WTC11 (cell line): ENCODE measurements around the gene EMC10. TPM values are rescaled to one million over a fixed set of nuclear protein-coding genes. Genes with fewer than 3 reads are reported as not detected.

ENCODE experiments used
- ATAC-seq: fragments of 200-7000 bp; cut with Tn5 transposase; 2 replicates; pipeline ENCODE4 v1.10.0; 2021; ENCODE audit warnings: mild to moderate bottlenecking, moderate library complexity
- CTCF ChIA-PET: fragments of 300-600 bp; sonication (Branson Sonifier 250); formaldehyde crosslinking; loops from one replicate; lab custom pipeline; 2021; ENCODE audit warnings: antibody characterized with exemption; lab: Charles Lee
- POLR2A ChIA-PET: fragments of 350-600 bp; sonication (Branson Sonifier 250); formaldehyde crosslinking; loops from one replicate; lab custom pipeline; 2021; ENCODE audit warnings: antibody characterized with exemption; lab: Charles Lee
- DNase-seq: peaks from one replicate; pipeline ENCODE4 v3.0.0; 2021; ENCODE audit warnings: low spot score
- H3K27ac Mint-ChIP-seq: 2 replicates; pipeline ENCODE4 v1.8.0; 2021; ENCODE audit warnings: mixed read lengths
- H3K27me3 Mint-ChIP-seq: 2 replicates; pipeline ENCODE4 v1.8.0; 2021; ENCODE audit warnings: low read depth, mild to moderate bottlenecking, moderate library complexity, mixed read lengths
- H3K36me3 Mint-ChIP-seq: 2 replicates; pipeline ENCODE4 v1.8.0; 2021; ENCODE audit warnings: mixed read lengths
- H3K4me1 Mint-ChIP-seq: 2 replicates; pipeline ENCODE4 v1.8.0; 2022; ENCODE audit warnings: mixed read lengths
- H3K4me3 Mint-ChIP-seq: 2 replicates; pipeline ENCODE4 v1.8.0; 2021; ENCODE audit warnings: mild to moderate bottlenecking, moderate library complexity, mixed read lengths
- H3K9me3 Mint-ChIP-seq: 2 replicates; pipeline ENCODE4 v1.8.0; 2021; ENCODE audit warnings: mixed read lengths
- ATF1 ChIP-seq: sonication (generic); formaldehyde crosslinking; IDR thresholded peaks from 2 replicates; pipeline ENCODE4 v1.8.1; 2023; ENCODE audit warnings: mild to moderate bottlenecking, moderate library complexity, missing genetic modification reagents
- E2F1 ChIP-seq: sonication (generic); formaldehyde crosslinking; IDR thresholded peaks from 2 replicates; pipeline ENCODE4 v1.8.0; 2022; ENCODE audit warnings: mild to moderate bottlenecking, missing genetic modification reagents
- MAX ChIP-seq: sonication (generic); formaldehyde crosslinking; IDR thresholded peaks from 2 replicates; pipeline ENCODE4 v1.8.0; 2022; ENCODE audit warnings: mild to moderate bottlenecking, missing genetic modification reagents
- PRDM15 ChIP-seq: sonication (generic); formaldehyde crosslinking; IDR thresholded peaks from 2 replicates; pipeline ENCODE4 v1.8.0; 2022; ENCODE audit warnings: missing genetic modification reagents
- RELA ChIP-seq: sonication (generic); formaldehyde crosslinking; IDR thresholded peaks from 2 replicates; pipeline ENCODE4 v1.8.1; 2022; ENCODE audit warnings: missing genetic modification reagents, mild to moderate bottlenecking, borderline replicate concordance
- SMAD3 ChIP-seq: sonication (generic); formaldehyde crosslinking; IDR thresholded peaks from 2 replicates; pipeline ENCODE4 v1.8.0; 2022; ENCODE audit warnings: missing genetic modification reagents, mild to moderate bottlenecking, borderline replicate concordance
- SOX15 ChIP-seq: fragments of 250-450 bp; sonication (Bioruptor Pico); IDR thresholded peaks from 2 replicates; pipeline ENCODE4 v1.9.0; 2021; ENCODE audit warnings: mild to moderate bottlenecking
- ZMAT4 ChIP-seq: fragments of 250-450 bp; sonication (Bioruptor Pico); IDR thresholded peaks from 2 replicates; pipeline ENCODE4 v1.9.0; 2021; ENCODE audit warnings: mild to moderate bottlenecking
- ZNF232 ChIP-seq: sonication (generic); formaldehyde crosslinking; IDR thresholded peaks from 2 replicates; pipeline ENCODE4 v1.8.0; 2022; ENCODE audit warnings: mild to moderate bottlenecking, missing genetic modification reagents
- ZNF423 ChIP-seq: fragments of 250-450 bp; sonication (Bioruptor Pico); IDR thresholded peaks from 2 replicates; pipeline ENCODE4 v2.1.2; 2022; ENCODE audit warnings: mild to moderate bottlenecking, moderate library complexity
- total RNA-seq: library from RNA; stranded (reverse); gene quantifications from 3 replicates; pipeline ENCODE4 v1.2.3, GENCODE V29; 2021
- TF ChIP-seq, protein P1 (sequence below): sonication (generic); formaldehyde crosslinking; IDR thresholded peaks from 2 replicates; pipeline ENCODE4 v1.8.1; 2023; ENCODE audit warnings: mild to moderate bottlenecking, moderate library complexity, missing genetic modification reagents
- TF ChIP-seq, protein P2 (sequence below): sonication (generic); formaldehyde crosslinking; IDR thresholded peaks from 2 replicates; pipeline ENCODE4 v1.8.1; 2022; ENCODE audit warnings: missing genetic modification reagents, borderline replicate concordance
- TF ChIP-seq, protein P3 (sequence below): fragments of 250-450 bp; sonication (Bioruptor Pico); IDR thresholded peaks from 2 replicates; pipeline ENCODE4 v1.9.0; 2021; ENCODE audit warnings: mild to moderate bottlenecking
- TF ChIP-seq, protein P4 (sequence below): sonication (generic); formaldehyde crosslinking; conservative IDR thresholded peaks from 2 replicates; pipeline ENCODE4 v1.8.1; 2022; ENCODE audit warnings: mild to moderate bottlenecking, missing genetic modification reagents
- TF ChIP-seq, protein P5 (sequence below): sonication (generic); formaldehyde crosslinking; conservative IDR thresholded peaks from 2 replicates; pipeline ENCODE4 v1.8.1; 2023; ENCODE audit warnings: mild to moderate bottlenecking, low read depth, missing genetic modification reagents, moderate library complexity
- TF ChIP-seq, protein P6 (sequence below): sonication (generic); formaldehyde crosslinking; IDR thresholded peaks from 2 replicates; pipeline ENCODE4 v1.8.1; 2022; ENCODE audit warnings: mild to moderate bottlenecking, missing genetic modification reagents, moderate library complexity, borderline replicate concordance

The EMC10 gene
- total RNA-seq, 1 experiment from 2014 or later, result 114 TPM

- CTCF ChIA-PET, result no interaction called here
- no peak overlapping the region for H3K27ac Mint-ChIP-seq
- no peak for DNase-seq
- H3K4me1 Mint-ChIP-seq, result peaks cover 7% of the 10 kb centered on the region; the same call in 1 of the 2 replicates
- H3K27me3 Mint-ChIP-seq, result peaks cover 35% of the 10 kb centered on the region
- H3K36me3 Mint-ChIP-seq, result no peaks in the 10 kb centered on the region
- POLR2A ChIA-PET, result no interaction called here
- no peak for ATAC-seq
- no peak overlapping the region for H3K4me3 Mint-ChIP-seq
- H3K9me3 Mint-ChIP-seq, result no peaks in the 10 kb centered on the region
- TF ChIP-seq RELA (no peak), SOX15 (CRISPR knock-in tag) (no peak), ZNF423 (CRISPR knock-in tag) (no peak), ZNF232 (CRISPR knock-in tag) (no peak), MAX (CRISPR knock-in tag) (no peak), E2F1 (CRISPR knock-in tag) (no peak), SMAD3 (CRISPR knock-in tag) (no peak), PRDM15 (CRISPR knock-in tag) (no peak), ZMAT4 (CRISPR knock-in tag) (no peak), ATF1 (no peak)
- TF ChIP-seq, protein P1, sequence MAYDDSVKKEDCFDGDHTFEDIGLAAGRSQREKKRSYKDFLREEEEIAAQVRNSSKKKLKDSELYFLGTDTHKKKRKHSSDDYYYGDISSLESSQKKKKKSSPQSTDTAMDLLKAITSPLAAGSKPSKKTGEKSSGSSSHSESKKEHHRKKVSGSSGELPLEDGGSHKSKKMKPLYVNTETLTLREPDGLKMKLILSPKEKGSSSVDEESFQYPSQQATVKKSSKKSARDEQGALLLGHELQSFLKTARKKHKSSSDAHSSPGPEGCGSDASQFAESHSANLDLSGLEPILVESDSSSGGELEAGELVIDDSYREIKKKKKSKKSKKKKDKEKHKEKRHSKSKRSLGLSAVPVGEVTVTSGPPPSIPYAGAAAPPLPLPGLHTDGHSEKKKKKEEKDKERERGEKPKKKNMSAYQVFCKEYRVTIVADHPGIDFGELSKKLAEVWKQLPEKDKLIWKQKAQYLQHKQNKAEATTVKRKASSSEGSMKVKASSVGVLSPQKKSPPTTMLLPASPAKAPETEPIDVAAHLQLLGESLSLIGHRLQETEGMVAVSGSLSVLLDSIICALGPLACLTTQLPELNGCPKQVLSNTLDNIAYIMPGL, result no peak
- TF ChIP-seq, protein P2, sequence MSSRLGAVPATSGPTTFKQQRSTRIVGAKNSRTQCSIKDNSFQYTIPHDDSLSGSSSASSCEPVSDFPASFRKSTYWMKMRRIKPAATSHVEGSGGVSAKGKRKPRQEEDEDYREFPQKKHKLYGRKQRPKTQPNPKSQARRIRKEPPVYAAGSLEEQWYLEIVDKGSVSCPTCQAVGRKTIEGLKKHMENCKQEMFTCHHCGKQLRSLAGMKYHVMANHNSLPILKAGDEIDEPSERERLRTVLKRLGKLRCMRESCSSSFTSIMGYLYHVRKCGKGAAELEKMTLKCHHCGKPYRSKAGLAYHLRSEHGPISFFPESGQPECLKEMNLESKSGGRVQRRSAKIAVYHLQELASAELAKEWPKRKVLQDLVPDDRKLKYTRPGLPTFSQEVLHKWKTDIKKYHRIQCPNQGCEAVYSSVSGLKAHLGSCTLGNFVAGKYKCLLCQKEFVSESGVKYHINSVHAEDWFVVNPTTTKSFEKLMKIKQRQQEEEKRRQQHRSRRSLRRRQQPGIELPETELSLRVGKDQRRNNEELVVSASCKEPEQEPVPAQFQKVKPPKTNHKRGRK (CRISPR knock-in tag), result no peak
- TF ChIP-seq, protein P3, sequence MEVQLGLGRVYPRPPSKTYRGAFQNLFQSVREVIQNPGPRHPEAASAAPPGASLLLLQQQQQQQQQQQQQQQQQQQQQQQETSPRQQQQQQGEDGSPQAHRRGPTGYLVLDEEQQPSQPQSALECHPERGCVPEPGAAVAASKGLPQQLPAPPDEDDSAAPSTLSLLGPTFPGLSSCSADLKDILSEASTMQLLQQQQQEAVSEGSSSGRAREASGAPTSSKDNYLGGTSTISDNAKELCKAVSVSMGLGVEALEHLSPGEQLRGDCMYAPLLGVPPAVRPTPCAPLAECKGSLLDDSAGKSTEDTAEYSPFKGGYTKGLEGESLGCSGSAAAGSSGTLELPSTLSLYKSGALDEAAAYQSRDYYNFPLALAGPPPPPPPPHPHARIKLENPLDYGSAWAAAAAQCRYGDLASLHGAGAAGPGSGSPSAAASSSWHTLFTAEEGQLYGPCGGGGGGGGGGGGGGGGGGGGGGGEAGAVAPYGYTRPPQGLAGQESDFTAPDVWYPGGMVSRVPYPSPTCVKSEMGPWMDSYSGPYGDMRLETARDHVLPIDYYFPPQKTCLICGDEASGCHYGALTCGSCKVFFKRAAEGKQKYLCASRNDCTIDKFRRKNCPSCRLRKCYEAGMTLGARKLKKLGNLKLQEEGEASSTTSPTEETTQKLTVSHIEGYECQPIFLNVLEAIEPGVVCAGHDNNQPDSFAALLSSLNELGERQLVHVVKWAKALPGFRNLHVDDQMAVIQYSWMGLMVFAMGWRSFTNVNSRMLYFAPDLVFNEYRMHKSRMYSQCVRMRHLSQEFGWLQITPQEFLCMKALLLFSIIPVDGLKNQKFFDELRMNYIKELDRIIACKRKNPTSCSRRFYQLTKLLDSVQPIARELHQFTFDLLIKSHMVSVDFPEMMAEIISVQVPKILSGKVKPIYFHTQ (CRISPR knock-in tag), result no peak
- TF ChIP-seq, protein P4, sequence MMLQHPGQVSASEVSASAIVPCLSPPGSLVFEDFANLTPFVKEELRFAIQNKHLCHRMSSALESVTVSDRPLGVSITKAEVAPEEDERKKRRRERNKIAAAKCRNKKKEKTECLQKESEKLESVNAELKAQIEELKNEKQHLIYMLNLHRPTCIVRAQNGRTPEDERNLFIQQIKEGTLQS, result no peak
- TF ChIP-seq, protein P5, sequence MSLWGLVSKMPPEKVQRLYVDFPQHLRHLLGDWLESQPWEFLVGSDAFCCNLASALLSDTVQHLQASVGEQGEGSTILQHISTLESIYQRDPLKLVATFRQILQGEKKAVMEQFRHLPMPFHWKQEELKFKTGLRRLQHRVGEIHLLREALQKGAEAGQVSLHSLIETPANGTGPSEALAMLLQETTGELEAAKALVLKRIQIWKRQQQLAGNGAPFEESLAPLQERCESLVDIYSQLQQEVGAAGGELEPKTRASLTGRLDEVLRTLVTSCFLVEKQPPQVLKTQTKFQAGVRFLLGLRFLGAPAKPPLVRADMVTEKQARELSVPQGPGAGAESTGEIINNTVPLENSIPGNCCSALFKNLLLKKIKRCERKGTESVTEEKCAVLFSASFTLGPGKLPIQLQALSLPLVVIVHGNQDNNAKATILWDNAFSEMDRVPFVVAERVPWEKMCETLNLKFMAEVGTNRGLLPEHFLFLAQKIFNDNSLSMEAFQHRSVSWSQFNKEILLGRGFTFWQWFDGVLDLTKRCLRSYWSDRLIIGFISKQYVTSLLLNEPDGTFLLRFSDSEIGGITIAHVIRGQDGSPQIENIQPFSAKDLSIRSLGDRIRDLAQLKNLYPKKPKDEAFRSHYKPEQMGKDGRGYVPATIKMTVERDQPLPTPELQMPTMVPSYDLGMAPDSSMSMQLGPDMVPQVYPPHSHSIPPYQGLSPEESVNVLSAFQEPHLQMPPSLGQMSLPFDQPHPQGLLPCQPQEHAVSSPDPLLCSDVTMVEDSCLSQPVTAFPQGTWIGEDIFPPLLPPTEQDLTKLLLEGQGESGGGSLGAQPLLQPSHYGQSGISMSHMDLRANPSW (CRISPR knock-in tag), result no peak
- TF ChIP-seq, protein P6, sequence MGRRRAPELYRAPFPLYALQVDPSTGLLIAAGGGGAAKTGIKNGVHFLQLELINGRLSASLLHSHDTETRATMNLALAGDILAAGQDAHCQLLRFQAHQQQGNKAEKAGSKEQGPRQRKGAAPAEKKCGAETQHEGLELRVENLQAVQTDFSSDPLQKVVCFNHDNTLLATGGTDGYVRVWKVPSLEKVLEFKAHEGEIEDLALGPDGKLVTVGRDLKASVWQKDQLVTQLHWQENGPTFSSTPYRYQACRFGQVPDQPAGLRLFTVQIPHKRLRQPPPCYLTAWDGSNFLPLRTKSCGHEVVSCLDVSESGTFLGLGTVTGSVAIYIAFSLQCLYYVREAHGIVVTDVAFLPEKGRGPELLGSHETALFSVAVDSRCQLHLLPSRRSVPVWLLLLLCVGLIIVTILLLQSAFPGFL (CRISPR knock-in tag), result no peak
These were observed 30.4 kb downstream of the EMC10 start for GRCh38 chr19:50506700-50507099.
